ENCODE data around the gene MYLK.

The MYLK gene

GRCh38 chr3:123790254-123791072, 93.7 kb downstream of the MYLK start:
- DNase-seq: no peak

DNA sequence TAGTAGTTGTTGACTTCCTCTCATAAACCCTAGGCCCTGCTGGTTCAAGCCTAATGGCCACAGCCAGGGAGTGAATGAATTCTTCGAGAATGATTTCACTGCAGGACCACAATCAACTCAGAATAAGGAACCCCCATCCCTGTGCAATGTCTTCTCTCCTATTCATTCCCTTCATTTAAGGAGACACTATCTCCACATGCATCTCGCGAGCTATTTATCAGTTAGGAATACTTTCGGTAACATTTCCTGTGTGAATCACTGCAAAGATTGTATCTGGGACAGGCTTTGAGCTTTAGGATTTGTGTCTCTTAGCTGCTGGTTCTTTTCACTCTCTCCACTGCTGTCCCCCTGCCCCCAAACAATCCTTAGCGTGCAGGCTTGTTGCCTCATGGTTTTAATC, 94.4 kb downstream of the MYLK start:
- no peak for DNase-seq

DNA sequence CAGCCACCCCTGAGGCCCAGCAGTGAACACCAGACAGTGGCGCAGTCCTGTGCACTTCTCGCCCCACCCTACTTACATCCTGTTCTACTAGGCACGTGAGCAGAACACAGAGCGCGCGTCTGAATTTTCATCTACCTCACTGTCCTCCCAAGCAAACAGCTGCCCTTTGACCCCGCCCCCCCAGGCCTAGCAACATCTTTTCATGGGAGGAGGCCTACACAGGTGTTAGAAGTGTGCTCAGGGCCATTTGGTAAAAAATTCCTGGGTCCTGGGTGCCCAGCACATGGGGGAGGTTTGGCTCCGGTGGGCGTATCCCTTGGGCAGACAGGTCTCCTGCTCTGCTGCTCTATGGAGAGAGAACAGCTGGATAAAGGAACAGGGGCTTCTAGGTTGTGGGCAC, 95.0 kb downstream of the MYLK start:
- no peak for DNase-seq

- DNase-seq: no peak
Observed at GRCh38 chr3:123788710-123789109, 95.4 kb downstream of the MYLK start.

DNA sequence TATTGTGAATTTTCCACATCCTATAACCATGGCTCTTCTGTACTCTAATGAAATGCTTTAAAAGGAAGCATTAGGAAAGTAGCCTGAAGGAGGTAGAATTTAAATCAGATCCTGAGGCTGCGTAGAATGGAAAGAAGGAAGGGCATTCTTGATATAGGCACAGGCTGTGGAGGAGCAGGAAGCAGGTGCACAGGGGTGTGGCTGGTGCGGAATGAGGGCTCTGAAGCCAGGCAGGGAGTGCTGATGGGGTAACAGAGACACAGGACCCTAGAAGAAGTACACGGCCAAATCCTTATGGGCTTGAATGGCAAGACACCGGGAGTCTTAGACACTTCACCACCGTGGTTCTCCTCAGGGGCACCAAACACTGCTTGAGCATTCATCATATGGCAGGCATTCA, 97.0 kb downstream of the MYLK start:
- DNase-seq: no peak

DNA sequence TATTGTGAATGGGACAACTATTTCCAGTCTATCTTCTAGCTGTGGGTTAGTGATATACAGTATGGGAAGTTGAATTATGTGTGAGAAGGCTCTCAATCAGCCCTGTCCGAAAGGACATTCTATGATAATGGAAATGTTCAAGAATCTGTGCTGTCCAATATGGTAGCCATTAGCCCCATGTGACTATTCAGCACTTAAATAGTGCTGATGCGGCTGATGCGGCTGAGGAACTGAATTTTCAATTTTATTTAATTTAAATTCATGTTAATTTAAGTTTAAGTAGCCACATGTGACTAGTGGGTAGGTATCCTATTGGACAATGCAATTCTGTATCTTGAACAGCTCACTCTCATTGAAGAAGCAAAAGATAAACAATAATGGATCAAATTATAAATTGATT, 98.5 kb downstream of the MYLK start:
- DNase-seq: no peak

- no peak for DNase-seq
Observed at GRCh38 chr3:123783811-123784210, 100.3 kb downstream of the MYLK start.

GRCh38 chr3:123783050-123783689, 101.0 kb downstream of the MYLK start:
- DNase-seq: peak; percentile 26

DNA sequence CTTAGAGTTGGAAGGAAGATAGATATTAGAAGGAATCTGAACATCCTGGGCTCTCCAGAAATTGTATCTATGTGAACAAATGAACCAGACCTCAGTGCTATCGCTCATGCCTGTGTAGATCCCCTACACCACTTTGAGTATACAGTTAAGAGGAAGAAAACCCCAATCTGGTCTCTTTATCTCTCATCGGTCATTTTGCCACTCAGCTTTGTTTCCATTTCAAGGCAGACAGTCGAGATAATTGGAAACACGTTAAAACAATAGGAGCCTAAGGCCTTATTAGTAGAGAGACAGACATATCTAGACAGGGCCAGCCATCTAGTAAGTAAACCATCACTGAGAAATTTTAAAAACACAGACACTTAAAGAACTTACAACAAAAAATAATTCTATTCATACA, 101.6 kb downstream of the MYLK start:
- no peak for DNase-seq

DNA sequence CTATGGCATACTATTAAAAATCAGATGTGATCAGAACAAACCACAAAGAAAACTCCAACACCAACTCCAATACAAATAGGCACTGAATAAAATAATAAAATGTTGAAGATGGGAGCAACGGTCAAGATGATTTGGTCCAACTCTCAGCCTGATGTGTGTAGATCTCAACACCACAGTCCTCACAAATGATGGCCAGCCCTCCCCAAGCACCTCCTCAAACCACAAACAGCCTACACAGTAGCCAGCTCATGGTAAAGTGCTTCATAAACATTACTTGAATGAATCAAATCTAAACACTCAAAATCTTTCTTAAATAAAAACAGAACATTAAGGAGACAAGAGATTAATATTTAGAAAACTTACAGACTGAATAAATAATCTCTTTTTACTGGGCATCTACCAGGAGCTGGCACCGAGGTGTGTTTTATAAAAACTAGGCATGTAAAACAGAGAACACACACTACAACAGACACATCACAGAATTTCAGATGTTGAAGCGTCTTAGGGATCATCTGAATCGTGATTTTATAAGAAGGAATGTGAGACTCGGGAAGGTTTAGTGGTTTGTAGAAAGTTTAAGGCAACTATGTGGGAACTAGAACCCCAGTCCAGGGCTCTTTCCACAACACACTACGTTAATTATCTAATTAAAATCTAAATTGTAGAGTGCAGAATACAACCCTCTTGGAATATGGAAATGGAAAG, 102.4 kb downstream of the MYLK start:
- no peak for DNase-seq

DNA sequence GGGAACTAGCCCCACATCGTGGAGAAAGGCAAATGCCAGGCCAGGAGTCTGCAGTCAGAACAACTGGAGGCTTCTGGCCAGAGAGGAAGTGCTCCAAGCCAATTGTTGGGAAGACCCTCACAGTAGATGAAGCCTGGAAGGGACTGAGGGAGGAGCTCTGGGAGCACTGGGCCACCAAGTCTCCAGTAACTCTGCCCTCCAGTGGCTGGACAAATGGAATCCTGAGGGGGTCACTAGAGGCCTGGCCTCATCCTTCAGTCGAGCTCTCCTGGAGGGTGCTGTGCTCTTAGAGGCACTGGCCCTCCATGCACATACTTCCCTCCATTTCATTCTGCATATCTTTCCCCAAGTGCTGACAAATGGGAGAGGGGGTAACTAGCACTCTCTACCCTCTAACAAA, 103.0 kb downstream of the MYLK start:
- DNase-seq: no peak

GRCh38 chr3:123780656-123781055, 103.5 kb downstream of the MYLK start:
- no peak for DNase-seq

DNA sequence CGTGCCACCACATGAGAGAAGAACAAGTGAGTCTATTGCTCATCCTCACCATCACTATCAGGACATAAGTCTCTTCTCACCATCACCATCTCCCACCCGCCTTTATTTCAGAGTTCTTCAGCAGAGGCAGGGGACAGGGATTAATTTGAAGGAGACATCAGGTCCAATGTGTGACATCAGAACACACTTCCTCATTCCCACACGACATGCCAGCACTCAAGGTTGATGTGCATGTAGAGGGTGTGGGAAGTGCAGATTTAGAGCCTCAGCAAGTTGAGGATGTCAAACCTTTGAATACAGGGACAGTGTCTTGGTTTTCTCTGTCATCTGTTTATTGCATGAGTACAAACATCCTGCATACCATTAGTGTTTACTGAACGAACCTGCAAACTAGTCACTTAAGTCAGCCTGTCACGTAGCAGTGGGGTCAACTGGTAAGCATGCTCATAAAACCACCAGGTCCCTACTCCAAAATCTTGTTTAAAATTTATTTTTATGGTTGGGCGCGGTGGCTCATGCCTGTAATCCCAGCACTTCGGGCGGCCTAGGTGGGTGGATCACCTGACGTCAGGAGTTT, 104.4 kb downstream of the MYLK start:
- DNase-seq: no peak

DNA sequence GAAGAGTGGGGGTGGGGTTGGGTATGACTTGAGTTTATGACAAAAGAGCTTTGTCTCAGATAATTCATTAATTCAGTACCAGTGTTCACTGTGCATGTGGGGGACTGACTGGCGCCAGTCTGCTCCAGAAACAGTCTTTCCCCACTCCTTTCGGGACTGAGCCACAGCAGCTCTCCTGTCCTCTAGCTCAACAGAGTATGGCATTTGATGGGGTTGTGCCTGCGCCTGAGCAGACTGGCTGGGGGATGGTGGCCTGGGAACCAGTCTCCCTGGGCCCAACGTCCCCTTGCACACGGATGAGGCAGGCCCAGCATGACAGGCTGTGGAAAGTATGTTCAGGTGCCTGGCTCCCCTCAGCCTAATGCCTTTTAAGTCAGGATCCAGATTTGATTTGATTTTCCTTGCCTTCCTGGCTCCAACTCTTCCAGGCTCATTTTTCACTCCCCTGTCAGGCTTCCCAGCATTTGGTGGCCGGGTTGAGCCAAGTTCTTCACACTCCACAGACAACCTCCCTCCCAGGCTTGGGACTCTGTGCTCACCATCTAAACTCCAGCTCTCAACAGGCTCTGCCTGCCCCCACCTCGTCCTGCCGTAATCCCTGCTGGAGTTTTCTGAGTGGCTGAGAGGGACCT, 105.0 kb downstream of the MYLK start:
- DNase-seq: no peak

- no peak for DNase-seq
Observed at GRCh38 chr3:123778525-123778924, 105.6 kb downstream of the MYLK start.

DNA sequence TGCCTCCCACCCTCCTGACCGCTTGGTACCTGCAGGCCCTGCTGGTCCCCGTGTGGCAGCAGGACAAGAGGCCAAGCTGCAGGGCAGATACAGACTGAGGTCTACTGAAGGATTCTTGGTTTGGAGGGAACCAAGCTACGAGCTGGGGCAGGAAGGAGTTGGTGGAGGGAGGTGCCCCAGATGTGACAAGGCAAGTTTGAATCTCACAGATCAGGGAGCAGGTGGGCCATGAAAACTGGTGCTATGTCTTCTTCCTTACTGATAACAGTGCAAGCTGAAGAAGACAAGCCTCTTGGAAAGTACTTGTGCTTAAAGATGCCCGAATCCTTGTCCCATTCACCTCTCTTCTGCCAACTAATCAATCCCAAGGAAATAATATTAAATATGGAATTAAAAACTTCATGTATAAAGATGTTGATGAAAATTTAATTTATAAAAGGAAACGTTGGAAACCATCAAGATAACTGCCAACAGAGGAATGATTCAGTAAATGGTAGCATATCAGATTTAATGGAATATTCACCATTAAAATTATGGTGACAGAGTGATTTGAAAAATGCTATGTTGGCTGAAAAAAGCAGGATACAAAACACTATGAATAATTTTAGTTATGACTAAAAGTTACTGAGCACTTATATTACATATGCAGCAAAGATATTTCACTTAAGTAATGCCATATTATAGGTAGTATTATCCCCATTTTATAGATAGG, 107.9 kb downstream of the MYLK start:
- DNase-seq: no peak

- no peak for DNase-seq
Observed at GRCh38 chr3:123774474-123774873, 109.7 kb downstream of the MYLK start.

GRCh38 chr3:123773681-123774431, 110.3 kb downstream of the MYLK start:
- DNase-seq: no peak

- no peak for DNase-seq
Observed at GRCh38 chr3:123769356-123769743, 114.8 kb downstream of the MYLK start.

DNA sequence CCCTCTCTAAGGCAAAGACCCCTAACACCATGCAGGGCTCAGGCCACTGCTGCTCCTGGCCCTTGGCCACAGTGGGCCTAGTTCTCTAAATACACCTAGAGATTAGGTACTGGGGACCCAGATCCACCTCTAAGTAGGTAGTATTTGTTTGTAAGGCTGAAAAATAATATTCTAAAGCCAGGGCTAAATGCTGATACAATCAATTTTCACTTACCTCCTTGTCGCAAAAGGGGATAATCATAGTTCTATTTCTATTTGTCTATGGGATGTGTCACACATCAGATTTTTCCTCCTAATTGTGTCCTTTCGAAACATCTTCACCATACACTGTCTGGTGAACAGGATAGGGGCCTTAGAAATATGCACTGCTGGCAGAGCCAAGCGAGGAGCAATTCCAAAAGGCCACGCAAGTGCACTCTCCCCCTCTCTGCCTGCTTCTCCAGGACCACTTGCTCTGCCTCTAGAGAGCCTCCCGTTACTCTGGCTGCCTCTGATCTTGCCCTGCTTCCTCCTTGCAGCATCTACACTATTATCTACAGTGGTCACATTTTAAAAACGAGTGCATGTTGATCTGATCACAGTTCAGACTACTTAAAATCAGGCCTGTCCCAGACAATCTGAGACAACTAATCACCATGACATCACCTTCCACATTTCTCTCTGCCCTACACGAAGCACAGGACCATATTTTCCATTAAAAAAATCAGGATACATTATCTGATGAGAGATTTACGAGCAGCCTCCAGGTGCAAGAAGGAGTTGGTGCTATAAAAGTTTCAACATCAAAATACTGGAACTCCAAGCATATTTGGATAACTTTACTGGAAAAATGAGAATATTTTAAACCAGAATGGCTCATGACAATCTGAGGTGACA, 115.4 kb downstream of the MYLK start:
- DNase-seq: no peak

All from inflammatory macrophage treated with lipopolysaccharide for 4 hours (primary cell).